ENCODE measurements around the gene NEK3.
"Not testable (repeated sequence)": the region's sequence is repeated elsewhere in the genome, so short reads cannot be mapped to it uniquely, and the experiment has no call there.

NEK3 gene

DNA sequence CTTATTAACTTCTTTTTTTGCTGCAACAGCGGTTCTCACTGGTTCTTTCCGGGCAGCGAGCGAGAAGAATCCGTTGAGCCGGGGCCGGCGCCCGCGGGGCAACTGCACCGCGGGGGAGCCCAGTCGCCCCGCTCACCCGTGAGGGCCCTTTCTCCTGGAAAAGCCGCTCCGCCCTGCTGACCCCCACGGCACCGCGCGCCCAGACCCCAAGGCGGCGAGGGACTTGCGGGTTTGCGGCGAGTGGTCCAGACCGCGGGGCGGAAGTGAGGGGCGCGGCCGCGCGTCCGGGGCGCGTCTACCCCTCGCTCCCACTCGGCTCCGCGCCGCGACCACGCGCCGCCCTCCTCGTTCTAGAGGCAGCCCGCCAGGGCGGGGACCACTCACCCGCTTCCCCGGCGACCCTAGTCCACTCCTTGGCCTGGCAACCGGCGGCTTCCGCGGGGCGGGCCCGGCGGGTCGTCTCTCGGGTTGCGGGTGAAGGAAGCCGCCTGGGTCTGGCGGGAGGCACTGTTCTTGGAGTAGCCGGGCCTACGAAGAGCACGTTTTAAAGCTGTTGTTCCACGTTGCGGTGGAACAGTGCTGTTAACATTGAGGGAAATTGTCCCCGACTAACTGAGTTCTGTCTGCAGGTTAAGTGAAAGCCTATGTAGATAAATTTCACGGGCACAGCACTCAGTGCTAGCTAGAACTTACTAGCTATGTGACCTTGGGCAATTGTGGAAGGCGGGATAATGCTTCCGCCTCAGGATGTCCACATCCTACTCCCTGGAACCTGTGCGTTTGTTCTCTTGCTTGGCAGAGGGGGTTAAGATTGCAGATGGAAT, at the start of gene NEK3:
NEK3 (minus strand) TSS at position 439 of the 824 bp plus-strand sequence. CDS start 3,406 bp downstream, outside the sequence.
- DNase-seq (ENCODE audit: low spot score), result peak; percentile 39

DNA sequence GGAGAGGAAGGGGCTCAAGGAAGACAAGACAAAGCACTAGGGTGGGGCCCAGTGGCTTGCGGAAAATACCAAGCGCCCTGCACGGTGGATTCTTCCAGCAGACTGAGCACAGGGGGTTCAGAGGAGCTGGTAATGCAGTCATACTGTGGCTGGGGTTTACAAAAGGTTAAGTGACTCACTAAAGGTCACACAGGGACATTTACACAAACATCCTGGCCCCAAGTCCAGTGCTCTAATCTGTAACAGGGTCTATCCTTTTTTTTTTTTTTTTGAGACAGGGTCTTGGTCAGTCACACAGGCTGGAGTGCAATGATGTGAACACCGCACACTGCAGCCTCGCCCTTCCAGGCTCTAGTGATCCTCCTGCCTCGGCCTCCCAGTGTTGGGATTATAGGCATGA, 49.0 kb upstream of the NEK3 start:
- not testable (repeated sequence) for DNase-seq (ENCODE audit: low spot score)

DNA sequence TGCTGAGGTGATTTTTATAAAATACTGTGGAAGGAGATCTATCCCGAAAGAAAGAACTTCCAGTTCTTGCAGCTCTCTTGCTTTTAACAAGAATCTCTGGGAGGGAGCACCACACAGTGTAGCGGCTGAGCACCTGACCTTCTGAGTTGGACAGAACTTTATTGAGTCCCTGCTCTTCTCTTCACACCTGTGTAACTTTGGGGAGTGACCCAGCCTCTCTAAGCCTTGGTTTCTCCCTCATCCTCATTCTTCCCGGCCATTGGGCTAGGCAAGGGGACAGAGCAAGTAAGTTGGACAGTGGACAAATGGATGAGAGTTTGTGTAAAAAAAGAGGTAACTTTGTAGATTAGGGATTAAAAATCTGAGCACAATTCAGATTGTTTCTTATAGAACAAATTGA, 48.5 kb upstream of the NEK3 start:
- DNase-seq (ENCODE audit: low spot score), result not testable (repeated sequence)

DNA sequence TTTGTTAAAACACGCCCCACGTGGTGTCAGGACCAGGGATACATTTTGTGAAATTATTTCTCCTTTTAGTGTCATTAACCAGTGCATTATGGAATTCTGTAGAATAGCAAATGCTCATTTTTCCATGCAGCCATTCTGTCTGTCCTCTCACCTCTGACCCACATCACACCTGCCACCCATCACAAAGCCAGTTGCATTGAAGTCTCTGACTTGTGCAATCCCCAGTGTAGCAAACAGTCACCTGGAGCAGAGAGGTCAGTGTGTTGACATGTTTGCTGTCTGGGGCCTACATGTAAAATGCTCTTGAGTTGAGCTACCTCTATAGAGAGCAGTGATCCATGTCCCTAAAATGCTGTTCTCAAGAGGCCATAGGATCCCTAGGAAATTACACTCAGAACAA, 47.9 kb upstream of the NEK3 start:
- DNase-seq (ENCODE audit: low spot score), result not testable (repeated sequence)

- DNase-seq (ENCODE audit: low spot score), result not testable (repeated sequence)
Measured at GRCh38 chr13:52204546-52204945, 45.1 kb upstream of the NEK3 start.

DNA sequence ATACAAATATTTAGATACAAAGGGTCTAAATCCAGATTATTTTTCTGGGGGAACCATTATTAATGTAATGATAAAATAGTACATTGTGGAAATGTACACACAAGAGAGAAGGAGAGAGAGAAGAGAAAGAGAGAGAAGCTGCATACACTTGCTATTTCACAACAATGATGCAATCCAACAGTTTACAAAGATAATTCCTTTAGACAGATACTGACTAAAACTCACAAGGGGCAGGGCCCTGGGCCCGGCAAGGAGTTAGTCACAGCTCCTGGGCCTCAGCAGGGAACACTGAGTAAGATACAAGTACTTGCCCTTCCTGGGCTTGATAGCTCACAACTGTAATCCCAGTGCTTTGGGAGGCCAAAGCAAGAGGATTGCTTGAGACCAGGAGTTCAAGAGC, 44.5 kb upstream of the NEK3 start:
- DNase-seq (ENCODE audit: low spot score), result not testable (repeated sequence)

DNA sequence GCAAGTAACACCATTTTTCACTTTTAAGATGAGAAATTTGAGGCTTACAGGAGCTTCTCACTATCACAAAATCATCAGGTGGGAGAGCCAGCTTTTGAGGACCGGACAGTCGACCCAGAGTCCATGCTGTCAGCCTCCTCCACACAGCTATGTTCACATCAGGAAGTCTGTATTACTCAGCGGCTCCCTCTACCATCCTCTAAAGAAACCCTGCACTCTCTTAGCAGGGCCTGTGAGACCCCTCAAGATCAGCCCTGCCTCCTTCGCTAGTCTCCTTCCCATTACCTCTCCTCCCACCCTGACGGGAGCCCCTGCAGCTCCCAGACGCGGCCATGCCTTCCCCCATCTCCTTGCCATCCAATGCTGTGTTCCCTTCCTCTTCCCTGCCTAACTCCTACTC, 43.1 kb upstream of the NEK3 start:
- not testable (repeated sequence) for DNase-seq (ENCODE audit: low spot score)

GRCh38 chr13:52201439-52202193, 42.2 kb upstream of the NEK3 start:
- DNase-seq (ENCODE audit: low spot score), result peak; percentile 55

- peak; percentile 73 for DNase-seq (ENCODE audit: low spot score)
Measured at GRCh38 chr13:52195401-52195837, 36.0 kb upstream of the NEK3 start.

DNA sequence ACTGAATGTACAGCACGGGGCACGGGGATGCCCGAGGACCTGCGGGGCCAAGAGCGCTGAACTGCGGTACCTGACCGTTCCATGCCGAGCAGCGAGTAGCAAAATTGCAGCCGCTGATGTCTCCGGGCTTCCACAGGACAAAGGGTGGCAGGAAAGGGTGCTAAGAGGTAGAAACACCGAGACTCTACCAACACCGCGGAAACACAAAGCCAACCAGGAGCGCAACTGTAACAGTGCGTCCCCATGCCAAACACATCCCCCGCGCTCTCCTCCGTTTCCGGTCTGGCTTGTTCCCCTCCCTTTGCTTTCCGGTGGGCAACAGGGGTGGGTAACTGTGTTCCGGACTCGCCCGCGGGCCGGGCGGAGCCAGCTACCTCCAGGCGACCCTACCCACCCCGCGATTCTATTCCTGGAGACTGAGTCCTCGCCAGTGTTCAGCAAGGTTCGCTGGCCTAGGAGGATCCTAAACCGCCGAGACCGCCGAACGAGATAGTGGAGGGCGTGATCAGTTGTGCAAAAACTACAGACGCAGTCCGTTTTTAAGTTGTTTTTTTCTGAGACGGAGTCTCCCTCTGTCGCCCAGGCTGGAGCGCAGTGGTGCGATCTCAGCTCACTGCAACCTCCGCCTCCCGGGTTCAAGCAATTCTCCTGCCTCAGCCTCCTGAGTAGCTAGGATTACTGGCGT, 34.9 kb upstream of the NEK3 start:
- peak; percentile 91 for DNase-seq (ENCODE audit: low spot score)

DNA sequence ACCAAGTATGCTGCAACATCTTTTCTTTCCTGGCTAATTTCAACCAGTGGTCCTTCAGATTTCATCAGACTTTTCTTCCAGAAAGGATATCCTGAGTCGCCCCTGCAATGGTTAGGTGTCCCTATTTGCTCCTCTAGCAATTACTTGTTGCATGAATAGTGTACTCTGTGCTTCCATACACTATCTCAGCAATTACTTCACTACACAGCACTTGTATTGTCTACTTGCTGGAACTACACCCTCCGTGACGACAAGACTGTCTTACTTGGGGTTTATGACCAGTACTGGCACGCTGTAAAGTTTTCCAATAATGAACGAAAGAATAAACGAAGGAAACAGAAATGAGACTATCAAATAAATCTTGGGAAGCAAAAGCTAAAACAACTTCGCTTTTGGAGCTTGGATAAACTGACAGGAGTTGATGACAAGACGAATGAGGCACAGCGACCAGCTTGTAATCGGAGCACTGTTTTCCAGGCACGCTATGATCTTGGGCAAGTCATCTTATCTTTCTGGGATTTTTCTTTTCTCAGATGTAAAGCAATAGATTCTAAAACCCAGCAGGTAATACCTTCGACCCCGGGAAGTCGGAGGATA, 34.3 kb upstream of the NEK3 start:
- peak; percentile 17 for DNase-seq (ENCODE audit: low spot score)

- DNase-seq (ENCODE audit: low spot score), result peak; percentile 7
Measured at GRCh38 chr13:52187424-52188187, 28.2 kb upstream of the NEK3 start.

- DNase-seq (ENCODE audit: low spot score), result no peak
Measured at GRCh38 chr13:52187029-52187423, 27.6 kb upstream of the NEK3 start.

GRCh38 chr13:52181316-52181954, 22.0 kb upstream of the NEK3 start:
- DNase-seq (ENCODE audit: low spot score), result not testable (repeated sequence)

DNA sequence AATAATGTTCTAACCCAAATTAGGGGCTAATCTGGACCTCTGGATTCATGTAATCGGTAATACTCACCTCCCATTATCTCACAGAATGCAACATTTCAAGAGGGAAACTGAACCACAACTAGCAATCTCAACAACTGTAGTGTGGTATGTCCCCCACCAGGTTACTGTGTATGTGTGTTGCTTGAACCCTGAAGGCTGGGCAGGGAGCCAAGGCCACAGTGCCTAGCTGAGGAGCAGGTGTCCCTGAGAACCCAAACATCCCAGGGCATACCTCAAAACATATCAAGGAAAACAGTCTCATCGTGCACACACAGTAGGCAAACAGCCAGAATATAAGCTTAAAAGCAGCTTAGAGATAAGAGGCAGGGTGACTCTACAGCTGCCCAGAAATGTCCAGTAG, 20.5 kb upstream of the NEK3 start:
- DNase-seq (ENCODE audit: low spot score), result no peak

- no peak for DNase-seq (ENCODE audit: low spot score)
Measured at GRCh38 chr13:52177276-52177675, 17.9 kb upstream of the NEK3 start.

DNA sequence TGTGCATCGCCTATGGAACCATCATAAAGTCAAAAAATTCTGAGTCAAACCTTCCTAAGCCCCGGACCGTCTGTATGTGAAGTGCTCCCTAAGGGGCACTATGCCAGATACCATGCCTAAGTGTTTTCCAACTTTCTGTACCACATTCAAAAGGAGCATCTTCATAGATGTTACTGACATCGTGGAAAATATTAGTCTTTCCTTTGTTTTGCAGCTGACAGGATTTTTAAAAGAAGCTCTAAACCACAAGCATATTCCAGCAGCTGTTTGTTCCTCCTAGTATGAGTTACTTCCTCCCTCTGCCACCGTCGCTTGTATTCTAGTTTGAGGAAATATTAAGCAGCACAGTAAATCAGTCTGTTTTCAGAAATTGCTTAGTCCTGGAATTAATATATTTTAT, 14.6 kb upstream of the NEK3 start:
- DNase-seq (ENCODE audit: low spot score), result not testable (repeated sequence)

GRCh38 chr13:52173373-52173772, 14.0 kb upstream of the NEK3 start:
- no peak for DNase-seq (ENCODE audit: low spot score)

DNA sequence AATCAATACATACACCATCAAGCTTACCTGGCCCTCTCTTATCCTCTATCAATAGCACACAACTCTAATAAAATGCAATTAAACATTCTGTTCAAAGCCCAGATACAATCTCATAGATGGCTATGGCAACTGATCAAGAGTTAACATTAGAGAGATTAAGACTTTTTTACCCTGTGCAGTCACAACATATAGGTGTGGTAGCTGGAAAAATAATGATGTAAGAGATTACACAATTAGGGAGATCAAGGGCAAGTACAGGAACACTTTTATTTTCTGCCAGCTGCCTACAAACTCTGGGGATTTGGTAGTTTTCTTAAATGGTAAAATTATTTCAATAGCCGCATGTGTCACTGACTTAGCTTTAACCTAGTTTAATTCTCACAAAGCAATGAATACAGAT, 12.3 kb upstream of the NEK3 start:
- not testable (repeated sequence) for DNase-seq (ENCODE audit: low spot score)

DNA sequence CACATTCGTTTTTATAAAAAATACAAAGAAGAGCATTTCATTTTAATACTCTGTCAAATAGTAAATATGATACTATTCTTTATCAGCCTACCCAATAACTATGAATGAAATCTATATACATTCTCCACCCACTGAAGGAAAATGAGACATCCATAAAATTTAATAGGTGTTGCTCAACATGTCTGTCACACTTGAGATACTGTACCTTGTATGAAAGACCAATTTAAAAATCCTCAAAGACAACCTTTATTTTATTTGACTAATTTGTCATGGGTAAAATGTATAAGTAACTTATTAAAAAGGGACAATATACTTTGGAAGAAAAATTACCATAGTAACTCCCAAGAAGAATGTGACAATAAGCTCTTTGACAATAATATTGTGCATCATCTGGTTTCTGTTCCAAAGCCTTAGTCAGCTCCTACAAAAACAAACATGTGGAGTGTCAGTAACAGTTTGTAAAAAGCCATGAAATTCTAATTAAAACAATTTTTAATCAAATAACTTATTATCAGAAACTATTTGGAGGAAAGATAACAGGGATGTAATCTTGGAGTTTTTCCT, 11.5 kb upstream of the NEK3 start:
- DNase-seq (ENCODE audit: low spot score), result not testable (repeated sequence)

DNA sequence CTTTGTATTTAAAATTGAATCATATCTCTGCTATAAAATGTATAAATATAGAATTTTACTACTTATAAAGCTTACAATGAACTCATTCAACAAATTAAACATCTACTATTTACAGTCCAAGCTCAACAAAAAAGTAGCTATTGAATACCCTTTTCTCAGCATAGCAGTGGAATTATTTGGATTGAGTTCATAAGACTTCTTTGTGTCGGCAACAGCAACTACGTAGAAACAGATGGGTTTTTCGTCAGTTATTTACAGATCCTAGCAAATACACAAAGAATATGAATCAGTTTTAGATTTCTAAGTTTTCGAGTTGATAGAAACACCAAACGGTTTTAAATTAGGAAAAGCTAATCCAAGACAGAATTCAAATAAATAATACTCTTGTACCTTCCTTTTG, 10.4 kb upstream of the NEK3 start:
- no peak for DNase-seq (ENCODE audit: low spot score)

Data from CD4-positive, alpha-beta T cell treated with Interleukin-2 at 100 ng/mL for 4 hours (primary cell).